Measurements from ENCODE around the gene MSI1.
"Not testable (repeated sequence)": the region's sequence is repeated elsewhere in the genome, so short reads cannot be mapped to it uniquely, and the experiment has no call there.

Gene MSI1

GRCh38 chr12:120359128-120359527 is 9.8 kb downstream of the MSI1 start:
- no peak for DNase-seq (ENCODE audit: low read depth, low spot score)
- no peak overlapping the region for H3K27ac ChIP-seq

- no peak overlapping the region for H3K27ac ChIP-seq
- DNase-seq (ENCODE audit: low read depth, low spot score), result no peak
These were observed 10.4 kb downstream of the MSI1 start for GRCh38 chr12:120358412-120359100.

GRCh38 chr12:120357104-120357503 is 11.9 kb downstream of the MSI1 start:
- no peak for DNase-seq (ENCODE audit: low read depth, low spot score)
- no peak overlapping the region for H3K27ac ChIP-seq

GRCh38 chr12:120356567-120357030 is 12.4 kb downstream of the MSI1 start:
- no peak overlapping the region for H3K27ac ChIP-seq
- peak; percentile 77 for DNase-seq (ENCODE audit: low read depth, low spot score)

GRCh38 chr12:120353556-120354317 is 15.2 kb downstream of the MSI1 start:
- H3K27ac ChIP-seq, result no peak overlapping the region
- DNase-seq (ENCODE audit: low read depth, low spot score), result no peak

GRCh38 chr12:120353136-120353535 is 15.8 kb downstream of the MSI1 start:
- no peak overlapping the region for H3K27ac ChIP-seq
- DNase-seq (ENCODE audit: low read depth, low spot score), result no peak

- DNase-seq (ENCODE audit: low read depth, low spot score), result no peak
- no peak overlapping the region for H3K27ac ChIP-seq
These were observed 16.8 kb downstream of the MSI1 start for GRCh38 chr12:120352117-120352516.

GRCh38 chr12:120350576-120351350 is 18.2 kb downstream of the MSI1 start:
- no peak for DNase-seq (ENCODE audit: low read depth, low spot score)
- H3K27ac ChIP-seq, result no peak overlapping the region

GRCh38 chr12:120347766-120348165 is 21.2 kb downstream of the MSI1 start:
- H3K27ac ChIP-seq, result no peak overlapping the region
- no peak for DNase-seq (ENCODE audit: low read depth, low spot score)

GRCh38 chr12:120346681-120347080 is 22.3 kb downstream of the MSI1 start:
- H3K27ac ChIP-seq, result no peak overlapping the region

GRCh38 chr12:120346031-120346430 is 22.9 kb downstream of the MSI1 start:
- DNase-seq (ENCODE audit: low read depth, low spot score), result no peak
- H3K27ac ChIP-seq, result no peak overlapping the region

More at GRCh38 chr12:120346681-120347080, 22.3 kb downstream of the MSI1 start:
- no peak for DNase-seq (ENCODE audit: low read depth, low spot score)

GRCh38 chr12:120343692-120344091 is 25.3 kb downstream of the MSI1 start:
- no peak for DNase-seq (ENCODE audit: low read depth, low spot score)
- no peak overlapping the region for H3K27ac ChIP-seq

- no peak overlapping the region for H3K27ac ChIP-seq
- DNase-seq (ENCODE audit: low read depth, low spot score), result no peak
These were observed 25.9 kb downstream of the MSI1 start for GRCh38 chr12:120343039-120343537.

- no peak for DNase-seq (ENCODE audit: low read depth, low spot score)
- no peak overlapping the region for H3K27ac ChIP-seq
These were observed 26.6 kb downstream of the MSI1 start for GRCh38 chr12:120342175-120343038.

- DNase-seq (ENCODE audit: low read depth, low spot score), result no peak
- H3K27ac ChIP-seq, result no peak overlapping the region
These were observed 29.7 kb downstream of the MSI1 start for GRCh38 chr12:120339256-120339655.

GRCh38 chr12:120337730-120338129 is 31.2 kb downstream of the MSI1 start:
- no peak for DNase-seq (ENCODE audit: low read depth, low spot score)
- H3K27ac ChIP-seq, result no peak overlapping the region

GRCh38 chr12:120336392-120336791 is 32.6 kb downstream of the MSI1 start:
- H3K27ac ChIP-seq; DNase-seq (ENCODE audit: low read depth, low spot score): not testable (repeated sequence)

GRCh38 chr12:120335447-120335846 is 33.5 kb downstream of the MSI1 start:
- H3K27ac ChIP-seq; DNase-seq (ENCODE audit: low read depth, low spot score): not testable (repeated sequence)

- no peak overlapping the region for H3K27ac ChIP-seq
- no peak for DNase-seq (ENCODE audit: low read depth, low spot score)
These were observed 36.4 kb downstream of the MSI1 start for GRCh38 chr12:120332523-120332922.

GRCh38 chr12:120332041-120332440 is 36.9 kb downstream of the MSI1 start:
- H3K27ac ChIP-seq, result no peak overlapping the region
- DNase-seq (ENCODE audit: low read depth, low spot score), result no peak

Measured in epithelial cell of prostate (primary cell).